Activated CD8-positive, alpha-beta memory T cell treated with anti-CD3 and anti-CD28 coated beads, Interleukin-2, amount 50 U/mL, for 48 hours (primary cell): Measurements from ENCODE around the gene ENTPD6.
A peak's percentile ranks its signal among the peaks of the same experiment; 100 is the strongest.
"Not testable (repeated sequence)": the region's sequence is repeated elsewhere in the genome, so short reads cannot be mapped to it uniquely, and the experiment has no call there.

Experiments
- DNase-seq: peaks from one replicate; pipeline ENCODE4 v3.0.0-alpha.2; 2020

Gene ENTPD6

GRCh38 chr20:25225642-25226432 lies 30.3 kb downstream of the ENTPD6 start:
- DNase-seq = no peak

GRCh38 chr20:25226433-25227316 lies 31.2 kb downstream of the ENTPD6 start:
- no peak for DNase-seq

GRCh38 chr20:25227317-25227831 lies 31.9 kb downstream of the ENTPD6 start:
- no peak for DNase-seq

GRCh38 chr20:25229486-25230165 lies 34.1 kb downstream of the ENTPD6 start:
- DNase-seq = no peak

GRCh38 chr20:25230166-25230831 lies 34.8 kb downstream of the ENTPD6 start:
- no peak for DNase-seq

GRCh38 chr20:25233016-25233772 lies 37.7 kb downstream of the ENTPD6 start:
- no peak for DNase-seq

GRCh38 chr20:25234009-25234849 lies 38.7 kb downstream of the ENTPD6 start:
- not testable (repeated sequence) for DNase-seq

- peak; percentile 54 for DNase-seq
These were observed 41.2 kb downstream of the ENTPD6 start for GRCh38 chr20:25236450-25237304.

- DNase-seq = peak; percentile 75
These were observed 42.3 kb downstream of the ENTPD6 start for GRCh38 chr20:25237610-25238318.

GRCh38 chr20:25238319-25239037 lies 43.0 kb downstream of the ENTPD6 start:
- DNase-seq = peak; percentile 48

GRCh38 chr20:25239387-25240370 lies 44.2 kb downstream of the ENTPD6 start:
- peak; percentile 54 for DNase-seq

- not testable (repeated sequence) for DNase-seq
These were observed 45.5 kb downstream of the ENTPD6 start for GRCh38 chr20:25240851-25241658.

- DNase-seq = not testable (repeated sequence)
These were observed 46.1 kb downstream of the ENTPD6 start for GRCh38 chr20:25241659-25241955.

GRCh38 chr20:25242231-25242630 lies 46.7 kb downstream of the ENTPD6 start:
- no peak for DNase-seq

- DNase-seq = no peak
These were observed 48.0 kb downstream of the ENTPD6 start for GRCh38 chr20:25243416-25243979.

GRCh38 chr20:25244976-25245375 lies 49.5 kb downstream of the ENTPD6 start:
- DNase-seq = no peak
